HEK293 (cell line): ENCODE data around the gene MT2A.

Experiments used
- CTCF ChIA-PET: fragments of 350-600 bp; formaldehyde crosslinking; extraction: SDS; loops from one replicate; lab custom pipeline; 2021; ENCODE audit warnings: antibody characterized with exemption; lab: Yijun Ruan, JAX
- POLR2A ChIA-PET: fragments of 300-600 bp; formaldehyde crosslinking; extraction: SDS; loops from one replicate; lab custom pipeline; 2020; ENCODE audit warnings: antibody characterized with exemption, inconsistent platforms; lab: Yijun Ruan, JAX
- H3K27ac ChIP-seq: fragments of 200-500 bp; sonication (Bioruptor generic); 2 replicates; pipeline ENCODE4 v1.5.1; 2014; ENCODE audit warnings: low read depth, low read length, control low read depth, inconsistent platforms; ENCODE audit errors: extremely low read depth
- H3K36me3 ChIP-seq, 2 experiments: fragments of 200-500 bp in 1 of 2; sonication (Bioruptor generic) in 1 of 2; 1 replicate in 1 of 2; 2 replicates in 1 of 2; pipeline ENCODE4 v1.5.1; 2014 to 2017; ENCODE audit warnings: inconsistent platforms in 2 of 2, low read length in 2 of 2; ENCODE audit not compliant: control insufficient read depth in 2 of 2, insufficient read depth in 1 of 2
- H3K4me1 ChIP-seq: fragments of 200-500 bp; sonication (Bioruptor generic); 2 replicates; pipeline ENCODE4 v1.5.1; 2014; ENCODE audit warnings: mild to moderate bottlenecking, low read length, inconsistent platforms; ENCODE audit not compliant: control insufficient read depth, insufficient read depth
- H3K4me3 ChIP-seq: 2 replicates; pipeline ENCODE4 v1.5.1; 2011; ENCODE audit warnings: low read depth, mild to moderate bottlenecking, control low read depth, low read length, moderate library complexity
- H3K9me3 ChIP-seq: fragments of 200-500 bp; sonication (Bioruptor generic); 2 replicates; pipeline ENCODE4 v1.5.1; 2014; ENCODE audit warnings: low read depth, low read length, inconsistent platforms; ENCODE audit not compliant: control insufficient read depth, insufficient read depth
- BCL11A ChIP-seq: fragments of 450-650 bp; formaldehyde crosslinking; IDR thresholded peaks from 2 replicates; pipeline ENCODE4 v1.5.1; 2016; ENCODE audit warnings: low read depth, missing biosample characterization, missing genetic modification characterization
- GLI4 ChIP-seq: fragments of 450-650 bp; formaldehyde crosslinking; IDR thresholded peaks from 2 replicates; pipeline ENCODE4 v1.5.1; 2016; ENCODE audit warnings: missing biosample characterization, missing genetic modification characterization
- GLIS2 ChIP-seq: fragments of 450-650 bp; formaldehyde crosslinking; IDR thresholded peaks from 2 replicates; pipeline ENCODE4 v1.5.1; 2016; ENCODE audit warnings: missing biosample characterization, missing genetic modification characterization
- HOXC10 ChIP-seq: sonication (generic); formaldehyde crosslinking; IDR thresholded peaks from 2 replicates; pipeline ENCODE4 v1.8.1; 2023; ENCODE audit warnings: mild to moderate bottlenecking, missing genetic modification reagents
- KLF16 ChIP-seq: fragments of 450-650 bp; formaldehyde crosslinking; IDR thresholded peaks from 2 replicates; pipeline ENCODE4 v1.5.1; 2017; ENCODE audit warnings: missing biosample characterization, missing genetic modification characterization
- MEIS1 ChIP-seq: sonication (generic); formaldehyde crosslinking; IDR thresholded peaks from 2 replicates; pipeline ENCODE4 v1.8.1; 2022; ENCODE audit warnings: missing genetic modification reagents, mild to moderate bottlenecking, borderline replicate concordance
- TRIM28 ChIP-seq: IDR thresholded peaks from 2 replicates; pipeline ENCODE4 v1.6.1; 2011; ENCODE audit warnings: low read length, control low read depth, borderline replicate concordance
- ZBTB10 ChIP-seq: fragments of 450-650 bp; formaldehyde crosslinking; IDR thresholded peaks from 2 replicates; pipeline ENCODE4 v1.5.1; 2016; ENCODE audit warnings: missing biosample characterization, missing genetic modification characterization
- ZNF121 ChIP-seq: fragments of 450-650 bp; formaldehyde crosslinking; IDR thresholded peaks from 2 replicates; pipeline ENCODE4 v1.5.1; 2016; ENCODE audit warnings: missing biosample characterization, missing genetic modification characterization
- ZNF202 ChIP-seq: fragments of 450-650 bp; formaldehyde crosslinking; IDR thresholded peaks from 2 replicates; pipeline ENCODE4 v1.5.1; 2016; ENCODE audit warnings: missing biosample characterization, missing genetic modification characterization, borderline replicate concordance
- ZNF26 ChIP-seq: fragments of 450-650 bp; formaldehyde crosslinking; IDR thresholded peaks from 2 replicates; pipeline ENCODE4 v1.5.1; 2016; ENCODE audit warnings: missing biosample characterization, missing genetic modification characterization
- ZNF311 ChIP-seq: fragments of 450-650 bp; formaldehyde crosslinking; IDR thresholded peaks from 2 replicates; pipeline ENCODE4 v1.5.1; 2017; ENCODE audit warnings: missing biosample characterization, missing genetic modification characterization, borderline replicate concordance
- ZNF335 ChIP-seq: fragments of 450-650 bp; formaldehyde crosslinking; conservative IDR thresholded peaks from 2 replicates; pipeline ENCODE4 v1.5.1; 2016; ENCODE audit warnings: missing biosample characterization, missing genetic modification characterization
- ZNF530 ChIP-seq: fragments of 450-650 bp; formaldehyde crosslinking; IDR thresholded peaks from 2 replicates; pipeline ENCODE4 v1.5.1; 2016; ENCODE audit warnings: low read depth, missing biosample characterization, missing genetic modification characterization
- ZNF610 ChIP-seq: fragments of 450-650 bp; formaldehyde crosslinking; IDR thresholded peaks from 2 replicates; pipeline ENCODE4 v1.5.1; 2016; ENCODE audit warnings: missing biosample characterization, missing genetic modification characterization, borderline replicate concordance
- ZNF776 ChIP-seq: fragments of 450-650 bp; formaldehyde crosslinking; IDR thresholded peaks from 2 replicates; pipeline ENCODE4 v1.5.0; 2017; ENCODE audit warnings: missing biosample characterization, missing genetic modification characterization, borderline replicate concordance
- ZSCAN4 ChIP-seq: fragments of 450-650 bp; formaldehyde crosslinking; IDR thresholded peaks from 2 replicates; pipeline ENCODE4 v1.5.1; 2017; ENCODE audit warnings: missing biosample characterization, missing genetic modification characterization
- TF ChIP-seq, protein P1 (sequence below): fragments of 450-650 bp; formaldehyde crosslinking; IDR thresholded peaks from 2 replicates; pipeline ENCODE4 v1.5.1; 2016; ENCODE audit warnings: missing biosample characterization, missing genetic modification characterization
- TF ChIP-seq, protein P2 (sequence below): fragments of 450-650 bp; IDR thresholded peaks from 2 replicates; pipeline ENCODE4 v1.5.1; 2018; ENCODE audit warnings: missing biosample characterization, mild to moderate bottlenecking, missing genetic modification characterization

The MT2A gene

GRCh38 chr16:56615353-56615752, 7.0 kb downstream of the MT2A start (continued):
- no peak for TF ChIP-seq ZNF776 (tag by site-specific recombination)
- TF ChIP-seq ZSCAN4 (tag by site-specific recombination) = no peak

DNA sequence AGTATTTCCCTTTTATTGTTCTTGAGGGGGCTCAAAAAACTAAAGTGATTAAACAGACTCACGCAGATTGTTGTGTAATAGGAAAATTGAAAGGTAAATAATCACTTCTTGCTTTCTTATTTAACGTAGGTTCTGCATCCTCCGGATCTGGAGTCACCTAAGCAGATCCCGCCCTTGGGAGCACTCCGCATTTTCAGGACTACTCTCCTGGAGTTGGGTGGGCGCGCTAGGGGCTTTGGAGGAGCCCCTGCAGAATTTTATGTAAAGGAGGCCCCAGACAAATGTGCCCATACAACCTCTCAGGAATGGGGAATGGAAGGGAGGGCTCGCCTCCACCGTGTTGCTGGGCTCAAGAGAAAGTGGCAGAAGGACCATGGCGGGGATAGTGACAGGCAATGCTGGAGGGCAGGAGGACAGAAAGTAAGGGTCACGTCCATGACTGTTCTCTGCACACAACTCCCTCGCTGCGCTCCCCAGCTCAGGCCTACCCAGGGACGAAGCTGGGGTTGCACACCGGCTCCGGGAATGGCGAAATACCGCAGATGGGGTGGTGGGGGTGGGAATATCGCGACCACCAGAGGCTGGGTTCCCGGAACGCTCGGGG, 8.3 kb downstream of the MT2A start:
- H3K27ac ChIP-seq = no peak overlapping the region
- CTCF ChIA-PET = no interaction called here
- POLR2A ChIA-PET = no interaction called here
- no peak for TF ChIP-seq ZBTB10 (tag by site-specific recombination)
- TF ChIP-seq ZNF311 (tag by site-specific recombination) = no peak
- no peak for TF ChIP-seq ZNF610 (tag by site-specific recombination)
- no peak for TF ChIP-seq HOXC10 (CRISPR knock-in tag)
- no peak for TF ChIP-seq MEIS1
- no peaks in the 10 kb centered on the region for H3K4me1 ChIP-seq
- H3K4me3 ChIP-seq = no peak overlapping the region
- H3K36me3 ChIP-seq = no peaks in the 10 kb centered on the region
- no peaks in the 10 kb centered on the region for H3K9me3 ChIP-seq

DNA sequence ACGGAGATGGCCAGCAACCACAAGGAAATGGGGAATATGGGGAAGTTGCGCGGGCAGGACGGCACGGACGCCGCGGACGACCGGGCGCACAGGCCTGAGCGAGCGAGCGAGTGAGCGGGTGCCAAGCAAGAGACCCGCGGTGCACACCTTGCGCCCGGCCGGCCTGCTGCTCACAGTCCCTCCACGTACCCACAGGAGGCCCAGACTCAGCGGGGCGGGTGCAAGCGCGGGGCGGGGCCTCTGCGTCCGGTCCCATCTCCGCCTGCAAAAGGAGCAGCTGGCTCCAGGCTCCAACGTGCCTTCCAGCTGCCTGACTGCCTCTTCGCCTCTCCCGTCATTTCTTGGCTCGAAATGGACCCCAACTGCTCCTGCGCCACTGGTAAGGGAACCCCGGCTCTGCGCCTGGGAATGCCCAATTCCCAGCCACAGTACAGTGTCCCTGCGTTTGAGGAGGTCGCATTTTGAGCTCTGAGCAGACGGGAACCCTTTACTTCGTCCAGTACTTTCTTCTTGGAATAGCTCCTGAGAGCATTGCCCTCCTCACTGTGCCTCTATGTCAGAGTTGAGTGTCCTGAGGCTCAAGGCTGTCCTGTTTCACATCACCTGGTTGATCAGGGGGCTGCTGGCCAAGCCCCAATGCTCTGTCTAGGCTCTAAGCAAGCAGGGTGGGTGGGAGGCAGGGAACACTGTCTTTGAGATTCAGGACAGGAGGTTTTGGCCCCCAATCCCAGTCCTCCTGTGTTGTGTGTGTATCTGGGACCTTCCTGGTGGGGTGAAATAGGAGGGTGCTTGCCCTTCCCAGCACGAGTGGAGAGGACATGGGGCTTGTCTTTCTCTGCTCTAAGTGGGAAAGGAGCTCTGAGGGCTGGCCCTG, 9.1 kb downstream of the MT2A start:
- no peak overlapping the region for H3K27ac ChIP-seq
- H3K4me1 ChIP-seq = no peaks in the 10 kb centered on the region
- CTCF ChIA-PET = interaction anchor here (0.5 to 0.6 kb wide), 2 partner anchors 9 to 51 kb away, joined by 3 to 4 read pairs; no protein-coding TSS in a partner anchor
- no peaks in the 10 kb centered on the region for H3K9me3 ChIP-seq
- H3K36me3 ChIP-seq = no peaks in the 10 kb centered on the region
- no peak for TF ChIP-seq ZNF202 (tag by site-specific recombination)
- TF ChIP-seq GLI4 (tag by site-specific recombination) = no peak
- no peak for TF ChIP-seq BCL11A (tag by site-specific recombination)
- TF ChIP-seq ZNF335 = no peak
- POLR2A ChIA-PET = interaction anchor here (1.4 kb wide), 1 partner anchor 8 kb away, joined by 3 read pairs; no protein-coding TSS in a partner anchor
- no peak overlapping the region for H3K4me3 ChIP-seq

GRCh38 chr16:56618138-56618537, 9.8 kb downstream of the MT2A start:
- Histone ChIP-seq H3K4me3 (no peak overlapping the region), H3K36me3 (no peaks in the 10 kb centered on the region), H3K9me3 (no peaks in the 10 kb centered on the region), H3K4me1 (no peaks in the 10 kb centered on the region), H3K27ac (no peak overlapping the region)
- POLR2A ChIA-PET = interaction anchor here (1.4 kb wide), 1 partner anchor 9 kb away, joined by 3 read pairs; no protein-coding TSS in a partner anchor
- CTCF ChIA-PET = interaction anchor here (0.6 kb wide), 1 partner anchor 8 kb away, joined by 4 read pairs; no protein-coding TSS in a partner anchor
- TF ChIP-seq ZNF121 (tag by site-specific recombination) (no peak), KLF16 (tag by site-specific recombination) (no peak), ZNF26 (tag by site-specific recombination) (no peak), TRIM28 (no peak), GLIS2 (tag by site-specific recombination) (no peak), ZNF530 (tag by site-specific recombination) (no peak)
- TF ChIP-seq, protein P1, sequence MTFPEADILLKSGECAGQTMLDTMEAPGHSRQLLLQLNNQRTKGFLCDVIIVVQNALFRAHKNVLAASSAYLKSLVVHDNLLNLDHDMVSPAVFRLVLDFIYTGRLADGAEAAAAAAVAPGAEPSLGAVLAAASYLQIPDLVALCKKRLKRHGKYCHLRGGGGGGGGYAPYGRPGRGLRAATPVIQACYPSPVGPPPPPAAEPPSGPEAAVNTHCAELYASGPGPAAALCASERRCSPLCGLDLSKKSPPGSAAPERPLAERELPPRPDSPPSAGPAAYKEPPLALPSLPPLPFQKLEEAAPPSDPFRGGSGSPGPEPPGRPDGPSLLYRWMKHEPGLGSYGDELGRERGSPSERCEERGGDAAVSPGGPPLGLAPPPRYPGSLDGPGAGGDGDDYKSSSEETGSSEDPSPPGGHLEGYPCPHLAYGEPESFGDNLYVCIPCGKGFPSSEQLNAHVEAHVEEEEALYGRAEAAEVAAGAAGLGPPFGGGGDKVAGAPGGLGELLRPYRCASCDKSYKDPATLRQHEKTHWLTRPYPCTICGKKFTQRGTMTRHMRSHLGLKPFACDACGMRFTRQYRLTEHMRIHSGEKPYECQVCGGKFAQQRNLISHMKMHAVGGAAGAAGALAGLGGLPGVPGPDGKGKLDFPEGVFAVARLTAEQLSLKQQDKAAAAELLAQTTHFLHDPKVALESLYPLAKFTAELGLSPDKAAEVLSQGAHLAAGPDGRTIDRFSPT = no peak
- TF ChIP-seq, protein P2, sequence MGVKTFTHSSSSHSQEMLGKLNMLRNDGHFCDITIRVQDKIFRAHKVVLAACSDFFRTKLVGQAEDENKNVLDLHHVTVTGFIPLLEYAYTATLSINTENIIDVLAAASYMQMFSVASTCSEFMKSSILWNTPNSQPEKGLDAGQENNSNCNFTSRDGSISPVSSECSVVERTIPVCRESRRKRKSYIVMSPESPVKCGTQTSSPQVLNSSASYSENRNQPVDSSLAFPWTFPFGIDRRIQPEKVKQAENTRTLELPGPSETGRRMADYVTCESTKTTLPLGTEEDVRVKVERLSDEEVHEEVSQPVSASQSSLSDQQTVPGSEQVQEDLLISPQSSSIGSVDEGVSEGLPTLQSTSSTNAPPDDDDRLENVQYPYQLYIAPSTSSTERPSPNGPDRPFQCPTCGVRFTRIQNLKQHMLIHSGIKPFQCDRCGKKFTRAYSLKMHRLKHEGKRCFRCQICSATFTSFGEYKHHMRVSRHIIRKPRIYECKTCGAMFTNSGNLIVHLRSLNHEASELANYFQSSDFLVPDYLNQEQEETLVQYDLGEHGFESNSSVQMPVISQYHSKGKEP (tag by site-specific recombination) = no peak
